ENCODE results near the gene COPRS. TPM values are rescaled to one million over a fixed set of nuclear protein-coding genes. Genes with fewer than 3 reads are reported as not detected.

COPRS gene
- total RNA-seq, 1 experiment from 2014 or later: 52.4 TPM

DNA sequence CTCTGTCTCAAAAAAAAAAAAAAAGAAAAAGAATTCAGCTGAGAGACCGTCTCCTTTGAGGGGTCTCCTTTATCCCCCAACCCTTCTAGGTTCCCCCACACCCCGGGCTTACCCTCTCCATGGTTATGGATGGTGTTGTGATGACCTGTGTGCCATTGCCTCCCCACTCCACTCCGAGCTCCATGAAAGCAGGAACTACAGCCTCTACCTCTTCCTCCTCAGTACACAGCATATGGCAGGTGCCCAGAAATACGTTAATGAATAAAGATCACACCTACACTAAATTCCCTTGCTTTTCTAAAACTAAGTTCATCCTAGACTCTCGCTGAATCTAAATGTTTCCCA lies 17.2 kb downstream of the COPRS start:
- Histone ChIP-seq H4K20me1 (ENCODE audit: insufficient read depth) (no peaks in the 10 kb centered on the region), H3K36me3 (ENCODE audit: control insufficient read depth in 1 of 2, insufficient read depth in 2 of 2, low read length in 2 of 2) (no peaks in the 10 kb centered on the region), H3K9me2 (ENCODE audit: insufficient read depth) (no peaks in the 10 kb centered on the region), H3K9me3 (ENCODE audit: control insufficient read depth in 1 of 2, insufficient read depth in 1 of 2, low read depth in 1 of 2, low read length in 2 of 2) (no peaks in the 10 kb centered on the region), H3K9ac (ENCODE audit: low read length) (no peak overlapping the region), H3K27me3 (ENCODE audit: insufficient read depth, low read length) (no peaks in the 10 kb centered on the region), H2AFZ (ENCODE audit: low read depth, low read length, poor library complexity, severe bottlenecking) (peak overlapping the region; percentile 29), H3K4me2 (ENCODE audit: low read length) (no peak overlapping the region), H3K27ac (ENCODE audit: low read depth, low read length) (no peak overlapping the region), H3K4me3 (replicated peaks in 1 of 2; ENCODE audit: low read depth in 1 of 2, low read length in 2 of 2) (no peak overlapping the region), H3K79me2 (ENCODE audit: insufficient read depth, low read length) (no peaks in the 10 kb centered on the region), H3K4me1 (ENCODE audit: control insufficient read depth in 1 of 2, insufficient read depth in 2 of 2, low read length in 2 of 2) (peaks cover 0 to 4% of the 10 kb centered on the region in 2 experiments; a peak in 1 of 4 replicates)
- ChIA-PET CTCF (interaction anchor here (0.7 to 3.0 kb wide), 10 partner anchors 13 to 453 kb away, joined by 3 to 32 read pairs (median 4); no protein-coding TSS in a partner anchor), POLR2A (interaction anchor here (0.6 to 1.1 kb wide), 2 partner anchors 153 to 284 kb away, joined by 3 read pairs; no protein-coding TSS in a partner anchor), RAD21 (ENCODE audit: low non-redundant PET in 1 of 2, low total read pairs in 2 of 2, uncharacterized antibody in 2 of 2, unreplicated experiment in 2 of 2) (interaction anchor here in 1 of 2 experiments (1.3 kb wide), 1 partner anchor 309 kb away, joined by 4 read pairs; no protein-coding TSS in a partner anchor)
- DNase-seq (ENCODE audit: low read depth, low spot score) (no peak), ATAC-seq (no peak)
- intact Hi-C loops (cut with micrococcal nuclease): loop anchor here (1.0 to 5.0 kb wide), 4 partner anchors 284 to 455 kb away; no protein-coding TSS in a partner anchor
- BruUV-seq (replicated peaks): no TSS peak
- TF ChIP-seq JUND (IDR thresholded peaks at IDR 0.05) (no peak), RAD21 (IDR thresholded peaks at IDR 0.05; ENCODE audit: low read depth) (no peak), ZNF274 (IDR thresholded peaks at IDR 0.05; ENCODE audit: low read depth, low read length) (no peak), EZH2phosphoT487 (IDR thresholded peaks at IDR 0.05; ENCODE audit: borderline replicate concordance) (no peak), TCF7L2 (IDR thresholded peaks at IDR 0.05; ENCODE audit: borderline replicate concordance, extremely low read depth, insufficient read depth, insufficient read length) (no peak), YY1 (IDR thresholded peaks at IDR 0.05; ENCODE audit: extremely low read depth, insufficient replicate concordance, low read depth, low read length) (no peak), ELF1 (IDR thresholded peaks at IDR 0.05; ENCODE audit: borderline replicate concordance, low read depth) (no peak), CBX3 (IDR thresholded peaks at IDR 0.05; ENCODE audit: low read depth) (no peak)
- TF ChIP-seq, protein P1, sequence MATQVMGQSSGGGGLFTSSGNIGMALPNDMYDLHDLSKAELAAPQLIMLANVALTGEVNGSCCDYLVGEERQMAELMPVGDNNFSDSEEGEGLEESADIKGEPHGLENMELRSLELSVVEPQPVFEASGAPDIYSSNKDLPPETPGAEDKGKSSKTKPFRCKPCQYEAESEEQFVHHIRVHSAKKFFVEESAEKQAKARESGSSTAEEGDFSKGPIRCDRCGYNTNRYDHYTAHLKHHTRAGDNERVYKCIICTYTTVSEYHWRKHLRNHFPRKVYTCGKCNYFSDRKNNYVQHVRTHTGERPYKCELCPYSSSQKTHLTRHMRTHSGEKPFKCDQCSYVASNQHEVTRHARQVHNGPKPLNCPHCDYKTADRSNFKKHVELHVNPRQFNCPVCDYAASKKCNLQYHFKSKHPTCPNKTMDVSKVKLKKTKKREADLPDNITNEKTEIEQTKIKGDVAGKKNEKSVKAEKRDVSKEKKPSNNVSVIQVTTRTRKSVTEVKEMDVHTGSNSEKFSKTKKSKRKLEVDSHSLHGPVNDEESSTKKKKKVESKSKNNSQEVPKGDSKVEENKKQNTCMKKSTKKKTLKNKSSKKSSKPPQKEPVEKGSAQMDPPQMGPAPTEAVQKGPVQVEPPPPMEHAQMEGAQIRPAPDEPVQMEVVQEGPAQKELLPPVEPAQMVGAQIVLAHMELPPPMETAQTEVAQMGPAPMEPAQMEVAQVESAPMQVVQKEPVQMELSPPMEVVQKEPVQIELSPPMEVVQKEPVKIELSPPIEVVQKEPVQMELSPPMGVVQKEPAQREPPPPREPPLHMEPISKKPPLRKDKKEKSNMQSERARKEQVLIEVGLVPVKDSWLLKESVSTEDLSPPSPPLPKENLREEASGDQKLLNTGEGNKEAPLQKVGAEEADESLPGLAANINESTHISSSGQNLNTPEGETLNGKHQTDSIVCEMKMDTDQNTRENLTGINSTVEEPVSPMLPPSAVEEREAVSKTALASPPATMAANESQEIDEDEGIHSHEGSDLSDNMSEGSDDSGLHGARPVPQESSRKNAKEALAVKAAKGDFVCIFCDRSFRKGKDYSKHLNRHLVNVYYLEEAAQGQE (IDR thresholded peaks at IDR 0.05; ENCODE audit: low read depth): no peak
- TF ChIP-seq, protein P2, sequence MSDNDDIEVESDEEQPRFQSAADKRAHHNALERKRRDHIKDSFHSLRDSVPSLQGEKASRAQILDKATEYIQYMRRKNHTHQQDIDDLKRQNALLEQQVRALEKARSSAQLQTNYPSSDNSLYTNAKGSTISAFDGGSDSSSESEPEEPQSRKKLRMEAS (IDR thresholded peaks at IDR 0.05): no peak
